DOHH2 (cell line): ENCODE results near the gene DENND1B.
A peak's percentile ranks its signal among the peaks of the same experiment; 100 is the strongest.

Experiments
- H3F3A ChIP-seq: fragments of 200-600 bp; sonication (generic), shearing (Covaris generic); 2 replicates; pipeline ENCODE4 v1.6.0; 2016; ENCODE audit warnings: antibody characterized with exemption, mild to moderate bottlenecking; ENCODE audit not compliant: control insufficient read depth, insufficient read depth
- H3K27ac ChIP-seq: fragments of 200-600 bp; sonication (generic); 2 replicates; pipeline ENCODE4 v1.5.1; 2014; ENCODE audit warnings: low read depth, mild to moderate bottlenecking, low read length, moderate library complexity
- H3K27me3 ChIP-seq: fragments of 200-600 bp; sonication (generic); 2 replicates; pipeline ENCODE4 v1.6.1; 2014; ENCODE audit warnings: mild to moderate bottlenecking, low read length, mixed read lengths; ENCODE audit not compliant: control insufficient read depth
- H3K36me3 ChIP-seq: fragments of 200-600 bp; sonication (generic); 2 replicates; pipeline ENCODE4 v1.6.1; 2014; ENCODE audit warnings: mild to moderate bottlenecking, low read length, moderate library complexity, mixed read lengths; ENCODE audit not compliant: control insufficient read depth
- H3K4me1 ChIP-seq: fragments of 200-600 bp; sonication (generic); 2 replicates; pipeline ENCODE4 v1.6.1; 2014; ENCODE audit warnings: mild to moderate bottlenecking, low read length, mixed read lengths; ENCODE audit not compliant: control insufficient read depth
- H3K4me2 ChIP-seq: fragments of 200-600 bp; sonication (generic); 2 replicates; pipeline ENCODE4 v1.6.0; 2014; ENCODE audit warnings: mild to moderate bottlenecking, low read length, moderate library complexity
- H3K4me3 ChIP-seq: fragments of 200-600 bp; sonication (generic); 2 replicates; pipeline ENCODE4 v1.5.1; 2014; ENCODE audit warnings: mild to moderate bottlenecking, low read length, mixed read lengths
- H3K79me2 ChIP-seq: fragments of 200-600 bp; sonication (generic); 2 replicates; pipeline ENCODE4 v1.6.1; 2014; ENCODE audit warnings: mild to moderate bottlenecking, low read length, mixed read lengths; ENCODE audit not compliant: control insufficient read depth
- H3K9me2 ChIP-seq: fragments of 200-600 bp; sonication (generic); replicated peaks from 2 replicates; pipeline ENCODE4 v1.6.1; 2014; ENCODE audit warnings: mild to moderate bottlenecking, low read length, mixed read lengths; ENCODE audit not compliant: control insufficient read depth
- H3K9me3 ChIP-seq: fragments of 200-600 bp; sonication (generic); 2 replicates; pipeline ENCODE4 v1.6.1; 2014; ENCODE audit warnings: antibody characterized with exemption, low read length, mixed read lengths; ENCODE audit not compliant: control insufficient read depth, insufficient read depth
- H4K20me1 ChIP-seq: fragments of 200-600 bp; sonication (generic); 2 replicates; pipeline ENCODE4 v1.6.0; 2014; ENCODE audit warnings: low read depth, mild to moderate bottlenecking, antibody characterized with exemption, low read length, moderate library complexity; ENCODE audit not compliant: control insufficient read depth, insufficient read depth
- EZH2phosphoT487 ChIP-seq: fragments of 200-600 bp; sonication (generic); IDR thresholded peaks from 2 replicates; pipeline ENCODE4 v1.6.1; 2017; ENCODE audit warnings: borderline replicate concordance, mild to moderate bottlenecking, antibody characterized with exemption, low read length, moderate library complexity, mixed read lengths
- TF ChIP-seq, protein P1 (sequence below): fragments of 200-600 bp; sonication (generic); IDR thresholded peaks from one replicate; pipeline ENCODE4 v1.5.1; 2014; ENCODE audit warnings: antibody characterized with exemption, mild to moderate bottlenecking, low read depth, low read length; ENCODE audit not compliant: poor library complexity, severe bottlenecking

The DENND1B gene

DNA sequence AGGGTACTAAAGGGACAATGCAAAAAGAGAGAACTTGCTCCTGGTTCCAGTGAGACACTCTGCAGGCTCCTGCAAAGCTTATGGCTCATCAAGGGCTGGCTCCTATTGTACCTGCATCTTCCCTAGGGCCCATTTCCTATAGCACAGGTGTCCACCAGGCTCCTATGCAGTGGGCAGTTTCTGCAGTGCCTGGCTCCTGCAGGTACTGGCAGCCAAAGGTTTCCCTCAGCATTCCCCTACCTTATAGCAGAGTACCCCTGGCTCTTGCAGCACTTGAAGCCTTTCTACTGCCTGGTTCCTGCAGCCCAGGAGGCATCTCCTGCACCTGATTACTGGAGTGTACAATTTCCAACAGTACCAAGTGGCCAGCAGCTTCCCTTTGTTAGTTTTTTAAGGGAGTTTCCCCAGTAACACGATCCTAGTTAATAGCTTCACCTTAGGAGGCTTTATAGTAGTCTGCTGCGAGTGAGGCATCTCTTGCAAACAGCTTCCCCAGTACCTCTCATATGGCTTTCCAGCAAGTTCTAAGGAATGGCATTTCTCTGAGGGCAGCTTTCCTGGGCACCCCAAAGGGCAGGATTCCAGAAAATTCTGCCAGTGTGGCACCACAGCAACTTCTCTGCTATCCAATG lies 141.7 kb downstream of the DENND1B start:
- H3K4me2 ChIP-seq = no peak overlapping the region
- no peaks in the 10 kb centered on the region for H3K27me3 ChIP-seq
- TF ChIP-seq, protein P1, sequence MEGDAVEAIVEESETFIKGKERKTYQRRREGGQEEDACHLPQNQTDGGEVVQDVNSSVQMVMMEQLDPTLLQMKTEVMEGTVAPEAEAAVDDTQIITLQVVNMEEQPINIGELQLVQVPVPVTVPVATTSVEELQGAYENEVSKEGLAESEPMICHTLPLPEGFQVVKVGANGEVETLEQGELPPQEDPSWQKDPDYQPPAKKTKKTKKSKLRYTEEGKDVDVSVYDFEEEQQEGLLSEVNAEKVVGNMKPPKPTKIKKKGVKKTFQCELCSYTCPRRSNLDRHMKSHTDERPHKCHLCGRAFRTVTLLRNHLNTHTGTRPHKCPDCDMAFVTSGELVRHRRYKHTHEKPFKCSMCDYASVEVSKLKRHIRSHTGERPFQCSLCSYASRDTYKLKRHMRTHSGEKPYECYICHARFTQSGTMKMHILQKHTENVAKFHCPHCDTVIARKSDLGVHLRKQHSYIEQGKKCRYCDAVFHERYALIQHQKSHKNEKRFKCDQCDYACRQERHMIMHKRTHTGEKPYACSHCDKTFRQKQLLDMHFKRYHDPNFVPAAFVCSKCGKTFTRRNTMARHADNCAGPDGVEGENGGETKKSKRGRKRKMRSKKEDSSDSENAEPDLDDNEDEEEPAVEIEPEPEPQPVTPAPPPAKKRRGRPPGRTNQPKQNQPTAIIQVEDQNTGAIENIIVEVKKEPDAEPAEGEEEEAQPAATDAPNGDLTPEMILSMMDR = no peak
- no peak for TF ChIP-seq EZH2phosphoT487

GRCh38 chr1:197632651-197633050 lies 142.6 kb downstream of the DENND1B start:
- Histone ChIP-seq H3K27ac (no peak overlapping the region), H3K4me2 (peak overlapping the region; percentile 11; the same call in 1 of the 2 replicates)

More for the DNA sequence above, 141.7 kb downstream of the DENND1B start:
- no peaks in the 10 kb centered on the region for H3K9me2 ChIP-seq
- H3K4me1 ChIP-seq = peaks cover 26% of the 10 kb centered on the region
- no peak overlapping the region for H3K4me3 ChIP-seq
- peaks cover 11% of the 10 kb centered on the region for H3K36me3 ChIP-seq
- no peaks in the 10 kb centered on the region; the same call in 1 of the 2 replicates for H3K9me3 ChIP-seq
- no peaks in the 10 kb centered on the region for H3F3A ChIP-seq
- H3K27ac ChIP-seq = no peak overlapping the region
- H3K79me2 ChIP-seq = no peaks in the 10 kb centered on the region
- H4K20me1 ChIP-seq = no peaks in the 10 kb centered on the region

DNA sequence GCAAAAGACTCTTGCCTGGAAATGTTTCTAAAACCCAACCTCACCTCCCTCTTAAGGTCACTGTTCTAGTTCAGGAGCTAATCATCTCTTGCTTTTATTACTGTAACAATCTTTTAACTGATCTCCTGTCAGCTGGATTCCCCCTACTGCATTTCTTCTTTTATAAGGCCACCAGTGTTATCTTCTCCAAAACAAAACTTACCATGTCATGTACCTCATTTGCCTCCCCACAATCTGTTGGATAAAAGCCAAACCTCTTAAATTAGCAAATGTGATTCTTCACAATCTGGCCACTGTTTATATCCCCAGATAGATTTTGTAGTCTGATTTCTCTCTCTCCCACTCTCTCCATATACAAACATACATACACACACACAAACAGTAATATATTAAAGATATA lies 143.3 kb downstream of the DENND1B start:
- no peaks in the 10 kb centered on the region; the same call in 1 of the 2 replicates for H3K9me3 ChIP-seq
- peak overlapping the region; percentile 11; the same call in 1 of the 2 replicates for H3K4me2 ChIP-seq

More at GRCh38 chr1:197632651-197633050, 142.6 kb downstream of the DENND1B start:
- H3F3A ChIP-seq = no peaks in the 10 kb centered on the region
- no peaks in the 10 kb centered on the region for H3K9me2 ChIP-seq
- no peaks in the 10 kb centered on the region for H3K79me2 ChIP-seq
- TF ChIP-seq, protein P1 = no peak
- TF ChIP-seq EZH2phosphoT487 = no peak
- no peak overlapping the region for H3K4me3 ChIP-seq
- H3K9me3 ChIP-seq = no peaks in the 10 kb centered on the region; the same call in 1 of the 2 replicates
- peaks cover 17% of the 10 kb centered on the region for H3K4me1 ChIP-seq
- no peaks in the 10 kb centered on the region for H3K27me3 ChIP-seq
- H4K20me1 ChIP-seq = no peaks in the 10 kb centered on the region
- H3K36me3 ChIP-seq = peaks cover 11% of the 10 kb centered on the region; the same call in 1 of the 2 replicates

More for the DNA sequence above, 143.3 kb downstream of the DENND1B start:
- Histone ChIP-seq H3K36me3 (peaks cover 11% of the 10 kb centered on the region; the same call in 1 of the 2 replicates), H3K4me3 (no peak overlapping the region), H3K27ac (no peak overlapping the region), H3K9me2 (no peaks in the 10 kb centered on the region), H4K20me1 (no peaks in the 10 kb centered on the region), H3K27me3 (no peaks in the 10 kb centered on the region), H3F3A (no peaks in the 10 kb centered on the region), H3K4me1 (peaks cover 16% of the 10 kb centered on the region), H3K79me2 (no peaks in the 10 kb centered on the region)
- TF ChIP-seq, protein P1 = no peak
- no peak for TF ChIP-seq EZH2phosphoT487
